HG02642 (cell line): ENCODE results near the gene UNK.

Experiments
- ATAC-seq: cut with Tn5 transposase; IDR thresholded peaks from one replicate; pipeline ENCODE4 v1.9.1; 2021; ENCODE audit warnings: mild to moderate bottlenecking; ENCODE audit not compliant: unreplicated experiment, poor library complexity

Gene UNK

GRCh38 chr17:75819116-75819515 is 34.5 kb downstream of the UNK start:
- no peak for ATAC-seq

GRCh38 chr17:75819678-75820077 is 35.1 kb downstream of the UNK start:
- no peak for ATAC-seq

GRCh38 chr17:75820094-75821080 is 35.8 kb downstream of the UNK start:
- ATAC-seq = no peak

- no peak for ATAC-seq
These were observed 36.9 kb downstream of the UNK start for GRCh38 chr17:75821552-75821951.

- ATAC-seq = no peak
These were observed 37.7 kb downstream of the UNK start for GRCh38 chr17:75822119-75822799.

GRCh38 chr17:75822800-75823166 is 38.2 kb downstream of the UNK start:
- ATAC-seq = no peak

GRCh38 chr17:75823257-75824041 is 38.8 kb downstream of the UNK start:
- ATAC-seq = no peak

GRCh38 chr17:75824050-75824552 is 39.5 kb downstream of the UNK start:
- no peak for ATAC-seq

- no peak for ATAC-seq
These were observed 40.1 kb downstream of the UNK start for GRCh38 chr17:75824666-75825065.

GRCh38 chr17:75825149-75825552 is 40.5 kb downstream of the UNK start:
- no peak for ATAC-seq

GRCh38 chr17:75825748-75826370 is 41.3 kb downstream of the UNK start:
- ATAC-seq = no peak

GRCh38 chr17:75826561-75827307 is 42.1 kb downstream of the UNK start:
- no peak for ATAC-seq

GRCh38 chr17:75827308-75828075 is 42.9 kb downstream of the UNK start:
- no peak for ATAC-seq

GRCh38 chr17:75828076-75828400 is 43.4 kb downstream of the UNK start:
- no peak for ATAC-seq

- ATAC-seq = no peak
These were observed 44.1 kb downstream of the UNK start for GRCh38 chr17:75828741-75829140.

- ATAC-seq = no peak
These were observed 45.1 kb downstream of the UNK start for GRCh38 chr17:75829747-75830146.

GRCh38 chr17:75830164-75831031 is 45.8 kb downstream of the UNK start:
- no peak for ATAC-seq

- ATAC-seq = no peak
These were observed 46.5 kb downstream of the UNK start for GRCh38 chr17:75831032-75831571.
